ENCODE results near the gene SYTL2. TPM values are rescaled to one million over a fixed set of nuclear protein-coding genes. Genes with fewer than 3 reads are reported as not detected.

Gene SYTL2
- total RNA-seq = 11.1 and 20.0 TPM in 2 replicates

GRCh38 chr11:85810871-85811611 lies at the start of gene SYTL2:
Gene SYTL2, minus strand, starts transcription at chr11:85811141. Its CDS starts 53,416 bp downstream, at chr11:85757725.

GRCh38 chr11:85855341-85855656 lies 44.4 kb upstream of the SYTL2 start, which contains the start of gene CCDC83:
Gene CCDC83, plus strand, starts transcription at chr11:85855383. Its CDS starts 9,741 bp downstream, at chr11:85865124.

DNA sequence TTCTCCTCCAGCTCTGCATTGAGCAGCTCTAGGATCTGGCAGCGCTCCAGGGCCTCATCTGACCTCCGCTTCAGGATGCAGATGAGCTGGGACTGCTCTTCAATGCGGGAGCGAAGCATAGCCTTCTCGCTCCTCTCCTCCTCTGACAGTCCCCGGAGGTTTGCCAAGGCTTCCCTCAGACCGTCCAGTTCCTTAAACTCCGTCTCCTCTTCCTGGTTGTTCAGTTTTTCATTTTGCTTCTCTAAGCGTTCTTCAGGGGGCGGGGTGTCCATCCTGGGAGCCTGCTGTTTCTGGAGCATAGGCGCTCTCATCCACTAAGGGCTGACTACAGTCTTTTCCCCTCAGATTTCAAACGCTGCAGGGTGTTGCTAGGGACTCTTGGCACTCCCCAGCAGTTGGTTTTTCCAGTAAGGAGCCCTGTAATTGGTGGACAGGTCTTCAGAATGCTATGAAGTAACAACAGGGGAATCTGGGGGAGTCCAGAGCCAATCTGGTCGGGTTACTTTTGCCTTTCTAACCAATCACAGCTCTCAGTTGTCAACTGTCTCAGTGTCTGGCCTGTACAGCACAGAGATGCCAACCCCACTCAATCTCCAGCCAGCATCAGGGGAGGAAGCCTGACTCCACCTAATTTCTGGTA lies 125.0 kb downstream of the SYTL2 start, which contains the start of gene CCDC89:
CCDC89 (minus strand) TSS at position 376 of the 640 bp plus-strand sequence; CDS start at position 311, 65 bp downstream.

DNA sequence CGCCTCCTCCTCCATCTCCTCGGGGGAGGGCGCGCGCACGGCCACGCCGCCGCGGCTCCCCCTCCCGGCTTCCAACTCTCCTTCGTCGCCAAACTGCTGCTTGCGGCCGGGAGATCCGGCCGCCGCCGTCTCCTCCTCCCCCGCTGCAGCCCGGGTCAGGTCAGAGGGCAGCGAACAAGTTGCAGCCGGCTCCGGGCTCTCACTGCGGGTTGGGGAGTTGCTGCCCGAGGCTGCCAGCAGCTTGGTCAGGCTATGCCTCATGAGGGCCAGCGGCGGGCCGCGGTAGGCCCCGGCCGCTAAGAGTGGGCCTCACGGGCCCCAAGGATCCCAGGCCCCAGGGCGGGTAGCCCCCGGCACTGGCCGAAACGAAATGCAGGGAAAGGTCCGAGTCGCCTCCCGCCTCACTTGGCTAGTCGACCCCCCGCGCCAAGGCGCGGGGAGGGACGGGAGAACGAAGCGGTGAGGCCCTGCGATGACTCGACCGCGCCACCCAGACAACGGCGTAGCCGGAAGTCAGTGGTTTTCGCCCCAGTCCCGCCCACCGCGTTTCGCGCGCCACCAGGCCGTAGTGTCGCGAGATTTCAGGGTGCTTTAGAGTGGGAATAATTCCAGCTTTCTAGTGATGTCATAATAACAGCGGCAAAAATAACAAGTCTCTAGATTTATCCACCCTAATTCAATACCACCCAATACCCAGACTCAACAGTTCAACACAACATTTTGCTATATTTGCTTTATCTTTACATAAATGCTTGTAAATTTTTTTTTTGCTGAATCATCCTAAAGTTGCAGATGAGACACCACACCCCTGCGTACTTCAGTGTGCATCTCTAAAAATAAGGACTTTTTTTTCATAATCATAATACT lies 146.1 kb downstream of the SYTL2 start, which contains the start of gene CREBZF:
CREBZF (minus strand) TSS at position 515 of the 867 bp plus-strand sequence; CDS start at position 261, 254 bp downstream.

GRCh38 chr11:85647604-85648299 lies 163.2 kb downstream of the SYTL2 start, which contains the start of gene TMEM126A:
Gene TMEM126A, plus strand, starts transcription at chr11:85647967. Its CDS starts 2,289 bp downstream, at chr11:85650256.

Other genes with a start within 250 kb of the SYTL2 start
- gene DLG2, start 183.8 kb downstream of the SYTL2 start, total RNA-seq = 0.48 and 0.85 TPM in 2 replicates
- 48.0 and 85.9 TPM in 2 replicates for gene TMEM126B, start 182.5 kb downstream of the SYTL2 start, total RNA-seq
- gene TMEM126A, start 163.2 kb downstream of the SYTL2 start, total RNA-seq = 30.8 and 40.5 TPM in 2 replicates
- 42.7 and 50.1 TPM in 2 replicates for gene CREBZF, start 146.0 kb downstream of the SYTL2 start, total RNA-seq
- gene CCDC89, start 124.9 kb downstream of the SYTL2 start, total RNA-seq = not detected in 2 replicates
- not detected in 2 replicates for gene CCDC83, start 44.2 kb upstream of the SYTL2 start, total RNA-seq

All from tracheal epithelial cell (primary cell).